Measurements from ENCODE around the gene EYA3.

GRCh38 chr1:28037206-28037605, 51.2 kb downstream of the EYA3 start:
- TF ChIP-seq CTCF (IDR thresholded peaks at IDR 0.05) (no peak), ZFX (IDR thresholded peaks at IDR 0.05; ENCODE audit: borderline replicate concordance) (no peak)

All from 22Rv1 (cell line).